PC-9 (cell line): ENCODE data around the gene MAGI2. TPM values are rescaled to one million over a fixed set of nuclear protein-coding genes. Genes with fewer than 3 reads are reported as not detected.

Experiments used
- BruUV-seq: library from RNA; stranded (reverse); fragments of 400-500 nt; replicated peaks from 2 replicates; lab custom pipeline; 2021; lab: Mats Ljungman, UMichigan
- CTCF ChIA-PET: fragments of 300-600 bp; sonication (Branson Sonifier 250); formaldehyde crosslinking; loops from one replicate; lab custom pipeline; 2022; ENCODE audit warnings: antibody characterized with exemption; lab: Charles Lee
- POLR2A ChIA-PET: fragments of 300-600 bp; sonication (Branson Sonifier 250); formaldehyde crosslinking; loops from one replicate; lab custom pipeline; 2022; ENCODE audit warnings: antibody characterized with exemption; ENCODE audit not compliant: unreplicated experiment; lab: Charles Lee
- DNase-seq, 2 experiments: peaks; one replicate each; pipeline versions ENCODE4 v3.0.0 to v3.0.0-alpha.2; 2015 to 2022; ENCODE audit warnings: mixed read lengths in 1 of 2
- H2AFZ ChIP-seq: fragments of 200-600 bp; sonication (generic); 2 replicates; pipeline ENCODE4 v1.8.1; 2017; ENCODE audit warnings: antibody characterized with exemption
- H3F3A ChIP-seq: fragments of 200-600 bp; sonication (generic); 2 replicates; pipeline ENCODE4 v1.8.1; 2017; ENCODE audit warnings: antibody characterized with exemption, mild to moderate bottlenecking, low read depth; ENCODE audit not compliant: insufficient read depth
- H3K27ac ChIP-seq: fragments of 200-600 bp; sonication (generic); 2 replicates; pipeline ENCODE4 v1.6.1; 2016; ENCODE audit warnings: mixed run types
- H3K27me3 ChIP-seq: fragments of 200-600 bp; sonication (generic); 2 replicates; pipeline ENCODE4 v1.6.1; 2016; ENCODE audit warnings: low read depth, mixed run types; ENCODE audit not compliant: insufficient read depth
- H3K36me3 ChIP-seq: fragments of 200-600 bp; sonication (generic); 2 replicates; pipeline ENCODE4 v1.6.1; 2016; ENCODE audit warnings: low read depth, mixed run types
- H3K4me1 ChIP-seq: fragments of 200-600 bp; sonication (generic); replicated peaks from 2 replicates; pipeline ENCODE4 v1.6.1; 2016; ENCODE audit warnings: mixed run types; ENCODE audit not compliant: insufficient read depth
- H3K4me2 ChIP-seq: fragments of 200-600 bp; sonication (generic); 2 replicates; pipeline ENCODE4 v1.6.1; 2017; ENCODE audit warnings: mixed run types
- H3K4me3 ChIP-seq: fragments of 200-600 bp; sonication (generic); 2 replicates; pipeline ENCODE4 v1.6.1; 2016; ENCODE audit warnings: mixed run types
- H3K79me2 ChIP-seq: fragments of 200-600 bp; sonication (generic); 2 replicates; pipeline ENCODE4 v1.6.1; 2017; ENCODE audit warnings: low read depth, mixed run types
- H3K9me2 ChIP-seq: fragments of 200-600 bp; sonication (generic); 2 replicates; pipeline ENCODE4 v1.8.1; 2017; ENCODE audit warnings: mild to moderate bottlenecking; ENCODE audit not compliant: insufficient read depth
- H3K9me3 ChIP-seq: fragments of 200-600 bp; sonication (generic); 2 replicates; pipeline ENCODE4 v1.8.1; 2016; ENCODE audit warnings: low read depth; ENCODE audit not compliant: insufficient read depth
- H4K20me1 ChIP-seq: fragments of 200-600 bp; sonication (generic); 2 replicates; pipeline ENCODE4 v1.8.1; 2017; ENCODE audit not compliant: insufficient read depth
- CTCF ChIP-seq: fragments of 200-600 bp; sonication (generic); conservative IDR thresholded peaks from 2 replicates; pipeline ENCODE4 v1.6.1; 2017; ENCODE audit warnings: mixed run types, antibody characterized with exemption, mild to moderate bottlenecking, moderate library complexity
- EZH2 ChIP-seq: fragments of 200-600 bp; sonication (generic); IDR thresholded peaks from 2 replicates; pipeline ENCODE4 v1.8.0; 2017; ENCODE audit warnings: antibody characterized with exemption, low read depth
- intact Hi-C: fragments of 100-400 bp; cut with micrococcal nuclease; formaldehyde crosslinking; loops from one replicate; pipeline ENCODE4 v1.10.0; 2022; ENCODE audit not compliant: unreplicated experiment
- total RNA-seq: library from RNA; stranded (reverse); gene quantifications from 2 replicates; pipeline ENCODE4 v1.2.3, GENCODE V29; 2021

The MAGI2 gene
- total RNA-seq, 1 experiment from 2014 or later: 0.92 TPM

- H3K4me2 ChIP-seq: no peak overlapping the region
- no peak overlapping the region for H3K4me3 ChIP-seq
- no peak for DNase-seq
- no peaks in the 10 kb centered on the region for H4K20me1 ChIP-seq
- CTCF ChIA-PET: no interaction called here
- no peaks in the 10 kb centered on the region for H3F3A ChIP-seq
- H3K27me3 ChIP-seq: no peaks in the 10 kb centered on the region
- no peaks in the 10 kb centered on the region for H3K9me3 ChIP-seq
- H3K79me2 ChIP-seq: no peaks in the 10 kb centered on the region
- no TSS peak for BruUV-seq
- H3K27ac ChIP-seq: no peak overlapping the region
- H3K9me2 ChIP-seq: no peaks in the 10 kb centered on the region
- intact Hi-C loops: no loop called here
- no peak for TF ChIP-seq CTCF
- TF ChIP-seq EZH2: no peak
- POLR2A ChIA-PET: no interaction called here
- H3K36me3 ChIP-seq: no peaks in the 10 kb centered on the region
- no peaks in the 10 kb centered on the region for H3K4me1 ChIP-seq
- H2AFZ ChIP-seq: no peak overlapping the region
Measured at GRCh38 chr7:78140109-78140508, 1313.4 kb downstream of the MAGI2 start.

- no peak overlapping the region for H3K27ac ChIP-seq
- no peak for DNase-seq
- no peaks in the 10 kb centered on the region for H3K36me3 ChIP-seq
- POLR2A ChIA-PET: no interaction called here
- H3K9me2 ChIP-seq: no peaks in the 10 kb centered on the region
- TF ChIP-seq EZH2: no peak
- TF ChIP-seq CTCF: no peak
- no peak overlapping the region for H3K4me3 ChIP-seq
- H3K4me1 ChIP-seq: no peaks in the 10 kb centered on the region
- H3K9me3 ChIP-seq: no peaks in the 10 kb centered on the region
- no TSS peak for BruUV-seq
- CTCF ChIA-PET: no interaction called here
- intact Hi-C loops: no loop called here
- no peak overlapping the region for H2AFZ ChIP-seq
- no peaks in the 10 kb centered on the region for H3K79me2 ChIP-seq
- H3F3A ChIP-seq: no peaks in the 10 kb centered on the region
- no peaks in the 10 kb centered on the region for H3K27me3 ChIP-seq
- no peaks in the 10 kb centered on the region for H4K20me1 ChIP-seq
- H3K4me2 ChIP-seq: no peak overlapping the region
Measured at GRCh38 chr7:78139335-78139734, 1314.1 kb downstream of the MAGI2 start.

GRCh38 chr7:78134774-78135173 lies 1318.7 kb downstream of the MAGI2 start:
- intact Hi-C loops: loop anchor here (1.0 to 5.0 kb wide), 2 partner anchors 192 to 1043 kb away; no protein-coding TSS in a partner anchor
- no peak for TF ChIP-seq CTCF
- no peak for TF ChIP-seq EZH2
- no peak overlapping the region for H3K27ac ChIP-seq
- ChIA-PET POLR2A (interaction anchor here (0.6 kb wide), 1 partner anchor 69 kb away, joined by 4 read pairs; no protein-coding TSS in a partner anchor), CTCF (no interaction called here)
- DNase-seq: no peak
- H3K4me2 ChIP-seq: no peak overlapping the region
- no peaks in the 10 kb centered on the region for H3K4me1 ChIP-seq
- no peaks in the 10 kb centered on the region for H3K9me3 ChIP-seq
- H3K79me2 ChIP-seq: no peaks in the 10 kb centered on the region
- BruUV-seq: no TSS peak
- no peak overlapping the region for H2AFZ ChIP-seq
- no peaks in the 10 kb centered on the region for H3F3A ChIP-seq
- no peaks in the 10 kb centered on the region for H3K36me3 ChIP-seq
- H3K9me2 ChIP-seq: no peaks in the 10 kb centered on the region
- H4K20me1 ChIP-seq: no peaks in the 10 kb centered on the region
- no peak overlapping the region for H3K4me3 ChIP-seq
- H3K27me3 ChIP-seq: peaks cover 9% of the 10 kb centered on the region; the same call in 1 of the 2 replicates
